Hypothalamus (tissue), 51 donors: ENCODE measurements around the gene PKP3.

Experiments used
- DNase-seq, 51 donors: peaks; one replicate each; lab custom pipeline; 2025; lab: John Stamatoyannopoulos, UW

Gene PKP3

DNA sequence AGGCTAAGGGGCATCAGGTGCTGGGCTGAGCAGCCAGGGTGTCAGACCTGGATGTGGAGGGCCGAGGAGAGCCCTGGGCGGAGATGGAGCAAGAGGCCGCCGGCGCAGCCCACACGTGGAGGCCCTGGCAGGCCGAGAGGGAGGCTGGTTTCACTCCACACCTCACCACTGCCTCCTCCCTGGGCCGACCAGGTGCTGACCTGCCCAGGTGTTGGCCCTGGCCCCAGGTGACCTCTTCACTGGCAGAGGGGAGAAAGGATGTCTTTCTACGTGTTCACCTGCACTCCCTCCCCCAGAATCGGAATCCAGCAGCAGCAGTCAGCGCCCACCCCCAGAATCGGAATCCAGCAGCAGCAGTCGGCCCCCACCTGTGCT lies 47.0 kb downstream of the PKP3 start:
- DNase-seq, result no peak

DNA sequence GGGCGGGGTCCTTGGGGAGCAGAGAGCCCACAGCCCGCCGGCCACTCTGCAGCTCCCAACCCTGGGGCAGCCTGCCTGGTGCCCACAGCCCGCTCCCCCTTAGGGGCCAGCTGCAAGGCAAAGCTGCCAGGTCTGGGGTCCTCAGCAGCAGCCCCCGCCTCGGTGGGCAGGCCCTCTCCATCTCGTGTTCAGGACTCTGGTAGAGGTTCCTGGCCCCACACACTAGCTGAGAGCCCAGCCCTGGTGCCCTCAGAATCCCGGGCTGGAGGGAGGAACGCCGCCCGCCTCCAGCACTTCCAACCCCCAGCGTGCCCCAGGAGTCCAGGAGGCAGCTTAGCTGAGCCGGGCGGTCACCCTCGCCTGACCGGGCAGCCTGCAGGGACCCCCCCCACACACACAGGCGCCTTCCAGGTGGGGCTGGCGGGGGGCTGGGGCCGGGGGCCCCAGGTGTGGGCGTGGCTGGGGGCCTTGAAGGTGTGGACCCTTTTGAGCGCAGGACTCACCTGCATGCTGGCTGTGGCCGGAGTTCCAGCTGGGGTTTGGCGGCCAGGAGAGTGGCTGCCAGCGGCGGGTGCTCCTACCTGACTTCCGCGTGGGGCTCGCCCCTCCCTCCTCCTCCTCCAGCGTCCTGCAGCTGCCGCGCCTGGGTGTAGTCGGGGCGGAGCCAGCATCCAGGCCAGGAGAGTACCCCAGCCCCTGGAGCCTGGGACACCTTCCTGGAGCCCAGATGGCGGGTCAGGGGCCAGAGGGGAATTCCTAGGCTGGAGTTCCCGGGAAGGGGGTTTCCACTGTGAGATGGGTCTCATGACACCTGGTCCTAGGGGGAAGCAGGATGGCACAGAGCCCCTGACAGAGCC lies 47.6 kb downstream of the PKP3 start, which contains the start of gene ANO9:
ANO9 (minus strand) TSS at position 594 of the 857 bp plus-strand sequence; CDS start at position 509, 85 bp downstream.
- DNase-seq, result no peak

DNA sequence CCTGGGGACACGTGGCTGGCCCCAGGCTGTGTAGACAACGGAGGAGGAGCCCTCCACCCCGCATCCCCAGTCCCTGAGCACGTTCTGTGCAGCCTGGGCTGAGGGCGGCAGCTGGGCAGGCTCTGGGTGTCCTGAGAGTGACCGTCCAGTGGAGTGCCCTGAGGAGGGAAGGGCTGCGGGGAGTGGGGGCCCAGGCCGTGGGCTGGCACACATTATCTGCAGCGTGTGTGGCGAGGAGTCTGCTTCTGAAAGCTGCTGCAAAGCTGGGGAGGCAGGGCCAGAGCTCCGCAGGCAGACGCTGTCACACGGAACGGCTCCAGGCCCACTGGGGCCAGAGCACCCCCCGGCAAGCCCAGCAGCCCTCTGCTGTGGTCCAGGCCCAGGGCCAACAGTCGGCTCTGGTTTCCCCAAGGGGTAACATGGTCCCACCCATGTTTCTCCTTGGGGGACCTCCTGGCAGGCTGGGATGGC lies 48.6 kb downstream of the PKP3 start:
- DNase-seq, result no peak

DNA sequence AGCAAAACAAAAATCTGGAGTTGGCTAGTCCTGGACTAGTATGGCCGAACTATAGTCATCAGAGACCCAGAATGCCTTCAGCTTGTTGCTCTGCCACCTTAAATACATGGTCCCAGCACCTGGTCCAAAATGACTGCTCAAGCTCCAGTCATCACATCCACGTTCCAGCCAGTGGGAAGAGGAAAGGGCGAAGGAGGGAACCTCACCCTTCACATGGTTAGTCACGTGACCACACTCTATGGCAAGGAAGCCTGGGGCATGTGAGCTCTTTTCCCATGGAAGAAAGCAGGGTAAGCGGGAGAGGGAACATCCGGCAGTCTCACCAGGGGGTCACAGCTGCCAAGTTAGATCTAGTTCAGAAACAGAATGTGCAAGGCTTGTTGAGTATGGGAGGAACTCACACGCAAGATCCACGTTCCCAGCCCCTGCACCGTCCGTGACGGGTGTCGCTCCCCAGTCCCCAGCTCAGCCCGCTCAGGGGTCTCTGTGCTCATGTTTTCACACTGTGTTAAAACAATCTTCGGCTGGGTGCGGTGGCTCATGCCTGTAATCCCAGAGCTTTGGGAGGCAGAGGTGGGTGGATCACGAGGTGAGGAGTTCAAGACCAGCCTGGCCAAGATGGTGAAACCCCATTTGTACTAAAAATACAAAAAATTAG lies 49.7 kb downstream of the PKP3 start:
- no peak for DNase-seq

DNA sequence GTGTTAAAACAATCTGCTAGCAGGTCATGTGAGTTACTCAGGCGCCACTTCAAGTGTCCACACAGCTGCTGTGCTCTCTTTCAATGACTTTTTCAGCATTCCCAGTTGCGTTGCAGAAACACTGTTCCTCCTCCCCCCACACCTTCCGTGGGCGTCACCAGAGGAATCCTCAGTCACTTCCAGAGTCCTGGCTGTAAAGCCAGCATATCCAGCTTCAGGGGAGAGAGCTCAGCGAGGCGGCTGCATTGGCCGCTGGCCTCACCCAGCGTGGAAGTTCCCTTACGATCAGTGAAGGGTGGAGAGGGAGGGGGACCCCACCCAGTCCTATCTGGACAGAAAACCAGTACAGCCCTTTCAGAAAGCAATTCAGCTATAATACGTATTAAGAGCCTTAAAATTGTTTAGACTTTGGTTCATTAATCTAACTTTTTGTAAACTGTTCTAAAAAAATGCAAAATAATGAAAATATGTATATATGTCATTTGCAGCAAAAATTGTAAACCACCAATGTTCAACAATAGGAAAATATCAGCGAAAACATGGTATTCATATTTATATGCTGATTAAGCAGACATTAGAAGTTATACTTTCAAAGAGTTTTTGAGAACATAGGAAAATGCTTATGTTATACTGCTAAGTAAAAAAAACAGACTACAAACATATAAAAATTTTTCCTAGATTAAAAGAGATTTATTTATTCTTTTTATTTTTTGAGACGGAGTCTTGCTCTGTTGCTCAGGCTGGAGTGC lies 50.6 kb downstream of the PKP3 start:
- no peak for DNase-seq

DNA sequence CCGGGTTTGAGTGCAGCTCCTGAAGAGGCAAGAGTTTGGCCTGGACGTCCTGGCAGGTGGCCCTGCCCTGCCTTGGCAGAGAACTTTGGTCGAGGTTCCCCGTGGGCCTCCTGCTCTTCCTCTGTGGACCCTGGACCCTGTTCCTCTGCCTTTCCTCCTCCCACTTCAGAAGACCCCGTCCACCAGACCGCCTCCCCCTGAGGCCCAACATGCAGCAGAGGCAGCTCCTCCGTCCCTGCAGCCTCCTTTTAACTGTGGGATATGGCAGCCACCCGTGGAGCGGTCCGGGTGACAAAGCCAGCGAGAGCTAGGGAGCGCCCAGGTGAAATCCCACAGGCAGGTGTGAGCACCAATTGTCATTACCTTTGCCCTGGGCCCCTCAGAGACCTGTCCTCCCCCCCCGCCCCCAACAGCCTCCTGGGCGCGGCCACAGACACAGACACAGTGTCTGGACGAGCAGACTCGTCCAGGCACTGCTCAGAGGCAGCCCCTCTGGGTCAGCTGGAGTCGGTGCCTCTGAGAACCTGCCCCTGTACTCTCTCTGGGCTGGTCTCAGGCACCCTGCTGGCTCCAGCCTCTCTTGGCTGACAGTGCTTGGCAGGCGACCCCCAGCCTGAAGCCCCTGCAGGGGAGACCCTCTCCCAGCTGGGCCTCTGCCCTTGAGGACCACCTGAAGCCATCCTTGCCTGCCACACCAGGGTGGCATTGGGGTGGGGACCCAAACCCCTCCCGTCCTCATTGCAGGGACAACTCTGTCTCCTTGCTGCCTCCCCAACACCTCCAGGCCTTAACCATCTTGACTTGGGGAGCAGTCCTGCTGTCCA lies 52.0 kb downstream of the PKP3 start:
- DNase-seq, result no peak

DNA sequence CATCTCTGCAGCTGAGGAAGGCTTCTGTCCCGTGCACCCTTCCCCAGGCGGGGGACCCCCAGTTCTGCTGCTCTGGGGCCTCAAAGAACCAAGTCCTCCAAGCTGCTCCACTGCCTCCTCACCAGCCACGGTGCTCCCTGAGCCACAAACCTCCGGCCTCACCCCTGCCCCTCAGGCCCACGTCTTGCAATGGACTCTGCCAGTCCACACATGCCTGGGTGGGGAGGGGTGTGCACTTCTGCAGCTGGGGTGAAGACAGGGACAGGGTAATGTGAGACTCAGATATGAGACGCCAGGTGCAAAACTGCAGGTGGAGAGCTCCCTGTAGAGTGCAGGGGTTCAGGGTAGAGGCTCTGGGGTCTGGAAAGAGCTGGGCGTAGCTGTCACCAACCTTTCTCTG lies 52.9 kb downstream of the PKP3 start:
- DNase-seq, result no peak

DNA sequence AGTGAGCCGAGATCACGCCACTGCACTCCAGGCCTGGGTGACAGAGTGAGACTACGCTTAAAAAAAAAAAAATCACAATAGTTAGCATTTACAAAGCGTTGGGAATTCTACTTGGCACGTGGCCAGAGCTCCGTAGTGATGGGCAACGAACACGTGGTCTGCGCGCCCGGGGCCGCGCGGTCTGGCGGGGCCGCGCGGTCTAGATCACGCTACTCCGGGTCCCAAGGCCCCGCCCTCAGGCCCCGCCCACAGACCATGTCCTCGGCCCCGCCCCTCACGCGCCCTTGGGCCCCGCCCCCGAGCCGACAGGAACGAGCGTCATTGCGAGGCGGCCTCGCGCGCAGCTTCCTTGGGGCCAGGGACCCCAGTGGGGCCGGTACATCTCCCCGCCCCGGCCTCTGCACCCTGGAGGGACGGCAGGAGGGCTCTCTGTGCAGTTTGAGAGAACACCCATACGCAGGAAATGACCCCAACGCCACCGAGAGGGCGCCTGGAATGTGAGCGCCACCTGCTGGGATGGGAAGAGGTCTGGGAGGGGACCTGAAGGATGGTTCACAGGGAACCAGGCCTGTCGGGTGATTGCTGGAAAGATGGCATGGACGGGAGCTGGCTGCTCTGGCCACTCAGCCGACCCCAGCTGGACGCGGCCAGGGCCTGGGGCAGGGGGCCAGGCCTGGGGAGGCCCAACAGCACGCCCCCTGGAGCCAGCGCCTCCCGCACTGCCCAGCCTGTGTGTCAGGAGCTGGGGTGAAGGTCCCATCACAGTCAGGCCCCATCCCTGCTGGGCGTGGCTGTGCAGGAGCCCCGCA lies 54.1 kb downstream of the PKP3 start:
- DNase-seq, result peak; percentile 57 to 98 (median 88)

DNA sequence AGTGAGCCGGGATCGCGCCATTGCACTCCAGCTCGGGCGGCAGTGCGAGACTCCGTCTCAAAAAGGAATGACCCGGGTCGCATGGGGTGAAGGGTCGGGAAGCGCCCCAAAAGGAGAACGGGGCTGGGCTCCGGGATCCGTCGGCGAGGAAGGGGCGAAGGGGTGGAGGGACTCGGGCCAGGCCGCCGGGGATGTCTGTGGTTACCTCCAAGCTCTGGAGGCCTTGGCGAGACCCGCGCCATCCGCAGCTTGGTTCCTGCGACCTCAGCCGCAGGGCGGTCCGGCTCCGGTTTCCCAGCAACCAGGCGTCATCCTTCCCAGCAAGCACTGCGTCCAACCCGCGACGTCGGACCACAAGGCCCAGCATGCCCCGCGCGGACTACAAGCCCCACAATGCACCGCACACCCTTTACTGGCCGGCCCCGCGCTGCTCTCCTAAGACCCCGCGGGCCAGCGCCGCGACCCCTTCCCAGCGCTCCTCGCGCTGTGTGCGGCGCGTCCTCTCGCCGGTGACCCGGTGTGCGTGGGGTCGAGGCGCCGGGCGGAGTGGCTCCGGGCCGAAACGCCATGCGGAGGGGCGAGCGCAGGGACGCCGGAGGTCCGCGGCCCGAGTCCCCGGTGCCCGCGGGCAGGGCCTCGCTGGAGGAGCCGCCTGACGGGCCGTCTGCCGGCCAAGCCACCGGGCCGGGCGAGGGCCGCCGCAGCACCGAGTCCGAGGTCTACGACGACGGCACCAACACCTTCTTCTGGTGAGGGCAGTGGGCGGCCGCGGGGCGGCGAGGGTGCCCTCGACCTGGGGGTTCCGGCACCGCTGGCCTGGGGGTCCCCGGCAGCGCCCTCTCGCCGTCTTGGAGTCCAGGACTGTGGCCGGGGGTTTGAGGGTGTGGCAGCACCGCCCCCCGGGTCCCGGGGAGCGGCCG lies 56.1 kb downstream of the PKP3 start, which contains the start of gene PTDSS2:
PTDSS2 (plus strand) TSS at position 391 of the 920 bp plus-strand sequence; CDS start at position 568, 177 bp downstream.
- peak; percentile 35 to 97 (median 93) for DNase-seq

DNA sequence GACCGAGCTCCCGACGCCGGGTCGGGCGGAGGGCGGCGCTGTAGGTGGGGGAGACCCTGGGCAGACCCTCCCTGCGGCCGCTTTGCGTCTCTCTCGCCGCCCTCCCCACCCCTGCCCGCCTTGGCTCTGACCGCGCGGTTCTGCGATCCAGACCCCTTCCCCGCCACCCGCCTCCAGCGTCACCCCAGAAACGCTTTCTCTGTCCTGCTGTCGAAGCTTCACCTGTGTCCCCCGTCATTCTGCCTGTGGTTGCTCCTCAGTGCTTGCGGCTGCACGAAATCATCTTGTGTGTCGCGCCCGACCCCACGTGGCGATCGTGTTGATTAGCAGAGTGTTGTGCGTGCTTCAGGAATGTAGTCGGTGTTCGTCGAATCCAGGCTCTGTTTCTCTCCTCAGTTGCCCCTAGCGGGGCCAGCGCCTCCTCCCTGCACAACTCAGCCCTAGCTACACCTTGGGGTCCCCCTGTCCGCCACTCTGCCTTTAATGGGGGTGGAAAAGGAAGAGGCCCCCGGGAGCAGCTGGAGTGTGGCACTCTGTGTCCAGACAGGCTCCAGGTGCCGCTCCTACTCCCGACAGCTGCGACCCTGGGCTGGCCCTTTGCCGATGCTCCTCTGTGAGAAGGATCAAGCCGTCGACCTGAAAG lies 56.9 kb downstream of the PKP3 start:
- peak in 30 of 51 donors; percentile 19 to 75 (median 42) for DNase-seq

DNA sequence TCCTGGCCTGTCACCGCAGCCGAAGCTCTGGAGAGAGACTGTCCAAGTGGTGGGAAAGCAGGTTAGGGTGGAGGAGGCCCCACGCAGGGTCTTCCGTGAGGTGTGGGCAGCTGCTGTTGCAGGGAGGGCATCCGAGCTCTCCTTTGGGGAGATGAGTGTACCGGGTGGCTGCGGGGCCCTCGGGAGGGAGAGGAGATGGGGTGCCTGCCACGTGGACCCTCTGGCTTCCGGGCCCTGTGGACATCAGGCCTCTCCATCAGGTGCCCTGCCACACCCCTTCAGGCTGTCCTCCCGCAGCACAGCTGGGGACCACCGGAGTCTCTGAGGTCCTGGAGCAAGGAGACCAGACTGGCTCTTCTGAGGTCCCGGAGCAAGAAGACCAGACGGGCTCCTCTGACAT lies 57.7 kb downstream of the PKP3 start:
- no peak for DNase-seq

DNA sequence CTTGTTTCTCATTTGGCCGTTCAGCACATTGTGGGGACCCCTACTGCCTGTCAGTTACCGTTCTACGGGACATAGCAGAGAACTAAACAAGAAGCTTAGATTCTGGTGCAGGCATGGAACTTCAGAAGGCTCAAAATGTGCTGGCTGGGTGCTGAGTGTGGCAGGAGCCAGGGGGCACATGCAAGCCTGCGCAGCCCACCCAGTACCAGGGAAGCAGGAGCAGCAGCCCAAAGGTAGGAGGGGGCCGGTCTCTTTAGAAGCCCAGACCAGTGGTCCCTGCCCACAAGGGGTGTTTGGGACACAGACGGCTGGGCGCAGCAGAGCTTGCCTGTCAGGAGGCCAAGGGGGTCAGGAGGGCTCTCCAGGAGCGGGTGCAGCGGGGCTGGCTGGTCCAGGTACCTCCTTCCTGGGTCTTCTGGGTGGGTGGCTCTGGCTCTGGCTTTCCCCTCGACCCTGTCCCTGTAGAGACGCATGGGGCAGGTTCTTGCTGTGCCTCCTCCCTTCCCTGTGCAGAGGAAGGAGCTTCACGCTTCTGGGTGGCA lies 58.3 kb downstream of the PKP3 start:
- DNase-seq, result no peak

DNA sequence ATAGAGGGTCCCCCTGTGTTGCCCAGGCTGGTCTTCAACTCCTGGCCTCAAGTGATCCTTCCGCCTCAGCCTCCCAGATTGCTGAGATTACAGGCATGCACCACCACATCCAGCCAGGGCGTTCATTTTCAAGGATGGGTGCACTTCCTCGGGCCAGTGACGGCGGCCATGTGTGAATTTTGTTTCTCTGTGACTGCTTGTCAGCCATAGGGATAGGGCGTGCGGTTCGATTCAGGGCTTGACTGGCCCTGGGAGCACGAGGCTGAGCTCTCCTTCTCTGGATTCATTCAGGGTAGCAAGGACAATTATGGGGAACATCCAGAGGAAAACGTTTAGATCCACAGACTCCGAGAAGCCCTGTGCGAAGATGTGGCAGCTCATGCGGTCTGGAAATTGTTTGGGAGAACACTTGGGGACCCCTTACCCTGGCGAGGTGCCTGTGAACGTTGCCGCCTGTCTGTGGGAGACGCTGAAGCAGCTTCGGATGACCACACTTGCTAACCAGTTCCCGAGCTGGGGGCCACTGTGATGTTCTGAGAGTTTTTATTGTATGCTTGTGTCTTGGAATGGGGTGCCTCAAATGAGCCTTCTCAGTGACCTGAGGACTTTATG lies 59.0 kb downstream of the PKP3 start:
- DNase-seq, result no peak

DNA sequence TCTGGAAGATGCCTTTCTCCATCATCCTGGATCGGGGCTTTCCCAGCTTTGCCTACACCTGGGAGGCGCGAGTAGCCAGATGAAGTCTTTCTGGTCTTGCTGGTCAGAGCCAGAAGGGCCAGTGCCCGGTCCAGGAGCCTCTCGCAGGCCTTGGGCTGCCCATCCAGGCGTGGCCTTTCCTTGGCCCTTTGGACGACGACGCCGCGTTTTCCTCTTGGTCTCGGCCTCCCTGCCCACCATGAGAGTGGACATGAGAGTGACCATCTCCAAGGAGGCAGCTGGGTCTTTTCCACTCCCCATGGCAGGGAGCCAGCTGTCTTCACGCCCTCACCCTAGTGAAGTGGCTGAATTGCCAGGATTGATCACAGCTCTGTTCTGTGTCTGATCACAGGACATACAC lies 59.6 kb downstream of the PKP3 start:
- DNase-seq, result no peak

DNA sequence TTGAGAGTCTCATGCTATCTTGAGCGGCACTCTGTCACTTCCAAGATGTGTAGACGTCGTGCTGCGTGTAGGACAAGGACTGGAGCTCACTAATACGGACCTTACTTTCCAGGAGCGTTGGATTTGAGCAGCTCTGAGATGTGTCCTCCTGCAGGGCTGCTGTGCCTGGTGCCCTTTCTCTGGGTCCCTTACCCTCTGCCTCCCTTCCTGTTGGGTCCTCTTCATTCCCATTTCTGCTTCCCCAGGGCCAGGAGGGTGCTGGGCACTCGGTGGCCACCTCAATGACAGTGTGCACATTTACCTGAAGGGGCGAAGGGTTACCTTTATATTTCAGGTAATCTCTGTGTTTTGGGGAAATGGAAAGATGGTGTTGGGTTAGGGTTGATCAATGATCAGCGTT lies 60.0 kb downstream of the PKP3 start:
- no peak for DNase-seq
